HG03439 (cell line): ENCODE results near the gene USP17L17.
"Not testable (repeated sequence)": the region's sequence is repeated elsewhere in the genome, so short reads cannot be mapped to it uniquely, and the experiment has no call there.

ENCODE experiments used
- ATAC-seq: cut with Tn5 transposase; IDR thresholded peaks from one replicate; pipeline ENCODE4 v1.9.1; 2021; ENCODE audit warnings: mild to moderate bottlenecking, moderate library complexity; ENCODE audit not compliant: unreplicated experiment

USP17L17 gene, protein sequence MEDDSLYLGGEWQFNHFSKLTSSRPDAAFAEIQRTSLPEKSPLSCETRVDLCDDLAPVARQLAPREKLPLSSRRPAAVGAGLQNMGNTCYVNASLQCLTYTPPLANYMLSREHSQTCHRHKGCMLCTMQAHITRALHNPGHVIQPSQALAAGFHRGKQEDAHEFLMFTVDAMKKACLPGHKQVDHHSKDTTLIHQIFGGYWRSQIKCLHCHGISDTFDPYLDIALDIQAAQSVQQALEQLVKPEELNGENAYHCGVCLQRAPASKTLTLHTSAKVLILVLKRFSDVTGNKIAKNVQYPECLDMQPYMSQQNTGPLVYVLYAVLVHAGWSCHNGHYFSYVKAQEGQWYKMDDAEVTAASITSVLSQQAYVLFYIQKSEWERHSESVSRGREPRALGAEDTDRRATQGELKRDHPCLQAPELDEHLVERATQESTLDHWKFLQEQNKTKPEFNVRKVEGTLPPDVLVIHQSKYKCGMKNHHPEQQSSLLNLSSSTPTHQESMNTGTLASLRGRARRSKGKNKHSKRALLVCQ

GRCh38 chr4:9243579-9243978, at the start of gene USP17L17:
Gene USP17L17, plus strand, starts transcription at chr4:9243879. Its CDS starts 0 bp downstream, at chr4:9243879.
- ATAC-seq = not testable (repeated sequence)

DNA sequence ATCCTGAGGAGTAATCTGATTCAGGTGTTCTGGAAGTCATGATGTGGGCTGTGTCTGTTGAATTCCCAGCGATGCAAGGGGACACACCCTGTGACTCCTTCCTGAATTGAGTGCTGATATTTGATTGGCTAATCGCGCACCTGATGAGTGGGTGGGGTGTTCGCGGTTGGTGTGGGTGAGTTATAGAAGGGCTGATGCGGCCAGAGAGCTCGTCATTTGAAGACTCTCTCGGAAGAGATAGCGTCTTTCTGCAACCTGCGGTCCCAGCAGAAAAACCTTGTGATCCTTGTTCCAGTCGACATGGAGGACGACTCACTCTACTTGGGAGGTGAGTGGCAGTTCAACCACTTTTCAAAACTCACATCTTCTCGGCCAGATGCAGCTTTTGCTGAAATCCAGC, 33.3 kb upstream of the USP17L17 start, which contains the start of gene USP17L10:
Gene USP17L10 (plus strand): TSS at position 301 of the 400 bp plus-strand sequence. CDS start 0 bp downstream, at position 301.
- ATAC-seq = not testable (repeated sequence)

DNA sequence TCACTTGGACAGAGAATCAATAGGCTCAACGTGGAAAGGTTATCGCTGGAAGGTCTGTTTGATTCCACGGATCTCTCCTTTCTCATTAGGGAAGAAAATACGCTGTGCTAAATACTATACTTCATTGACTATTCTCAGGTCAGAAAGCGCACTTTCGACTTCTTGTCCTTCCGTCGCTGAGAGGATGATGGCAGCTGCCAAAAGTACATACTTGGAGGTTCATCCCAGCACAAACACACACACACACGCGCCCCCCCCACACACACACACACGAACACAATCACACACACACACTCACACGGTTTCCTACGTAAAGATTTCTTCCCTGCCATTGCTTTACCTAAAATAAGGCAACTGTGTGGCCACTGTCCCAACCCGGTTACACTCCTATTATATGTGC, 29.0 kb upstream of the USP17L17 start:
- not testable (repeated sequence) for ATAC-seq

GRCh38 chr4:9215105-9215504, 28.6 kb upstream of the USP17L17 start, which contains the start of gene USP17L11:
Gene USP17L11, plus strand, starts transcription at chr4:9215405. Its CDS starts 0 bp downstream, at chr4:9215405.
- not testable (repeated sequence) for ATAC-seq

DNA sequence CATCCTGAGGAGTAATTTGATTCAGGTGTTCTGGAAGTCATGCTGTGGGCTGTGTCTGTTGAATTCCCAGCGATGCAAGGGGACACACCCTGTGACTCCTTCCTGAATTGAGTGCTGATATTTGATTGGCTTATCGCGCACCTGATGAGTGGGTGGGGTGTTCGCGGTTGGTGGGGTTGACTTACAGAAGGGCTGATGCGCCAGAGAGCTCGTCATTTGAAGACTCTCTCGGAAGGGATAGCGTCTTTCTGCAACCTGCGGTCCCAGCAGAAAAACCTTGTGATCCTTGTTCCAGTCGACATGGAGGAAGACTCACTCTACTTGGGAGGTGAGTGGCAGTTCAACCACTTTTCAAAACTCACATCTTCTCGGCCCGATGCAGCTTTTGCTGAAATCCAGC, 23.8 kb upstream of the USP17L17 start, which contains the start of gene USP17L12:
Gene USP17L12 (plus strand): TSS at position 301 of the 400 bp plus-strand sequence. CDS start 0 bp downstream, at position 301.
- not testable (repeated sequence) for ATAC-seq

DNA sequence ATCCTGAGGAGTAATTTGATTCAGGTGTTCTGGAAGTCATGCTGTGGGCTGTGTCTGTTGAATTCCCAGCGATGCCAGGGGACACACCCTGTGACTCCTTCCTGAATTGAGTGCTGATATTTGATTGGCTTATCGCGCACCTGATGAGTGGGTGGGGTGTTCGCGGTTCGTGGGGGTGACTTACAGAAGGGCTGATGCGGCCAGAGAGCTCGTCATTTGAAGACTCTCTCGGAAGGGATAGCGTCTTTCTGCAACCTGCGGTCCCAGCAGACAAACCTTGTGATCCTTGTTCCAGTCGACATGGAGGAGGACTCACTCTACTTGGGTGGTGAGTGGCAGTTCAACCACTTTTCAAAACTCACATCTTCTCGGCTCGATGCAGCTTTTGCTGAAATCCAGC, 19.1 kb upstream of the USP17L17 start, which contains the start of gene USP17L13:
Gene USP17L13 (plus strand): TSS at position 301 of the 400 bp plus-strand sequence. CDS start 0 bp downstream, at position 301.
- ATAC-seq = not testable (repeated sequence)

- ATAC-seq = not testable (repeated sequence)
Measured at GRCh38 chr4:9230249-9230648, 13.4 kb upstream of the USP17L17 start.

- not testable (repeated sequence) for ATAC-seq
Measured at GRCh38 chr4:9234085-9234484, 9.6 kb upstream of the USP17L17 start, which contains the start of gene USP17L15. Gene USP17L15, plus strand, starts transcription at chr4:9234385. Its CDS starts 0 bp downstream, at chr4:9234385.

DNA sequence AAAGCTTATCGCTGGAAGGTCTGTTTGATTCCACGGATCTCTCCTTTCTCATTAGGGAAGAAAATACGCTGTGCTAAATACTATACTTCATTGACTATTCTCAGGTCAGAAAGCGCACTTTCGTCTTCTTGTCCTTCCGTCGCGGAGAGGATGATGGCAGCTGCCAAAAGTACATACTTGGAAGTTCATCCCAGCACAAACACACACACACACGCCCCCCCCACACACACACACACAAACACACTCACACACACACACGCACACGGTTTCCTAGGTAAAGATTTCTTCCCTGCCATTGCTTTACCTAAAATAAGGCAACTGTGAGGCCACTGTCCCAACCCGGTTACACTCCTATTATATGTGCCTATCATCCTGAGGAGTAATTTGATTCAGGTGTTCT, 5.2 kb upstream of the USP17L17 start:
- not testable (repeated sequence) for ATAC-seq

DNA sequence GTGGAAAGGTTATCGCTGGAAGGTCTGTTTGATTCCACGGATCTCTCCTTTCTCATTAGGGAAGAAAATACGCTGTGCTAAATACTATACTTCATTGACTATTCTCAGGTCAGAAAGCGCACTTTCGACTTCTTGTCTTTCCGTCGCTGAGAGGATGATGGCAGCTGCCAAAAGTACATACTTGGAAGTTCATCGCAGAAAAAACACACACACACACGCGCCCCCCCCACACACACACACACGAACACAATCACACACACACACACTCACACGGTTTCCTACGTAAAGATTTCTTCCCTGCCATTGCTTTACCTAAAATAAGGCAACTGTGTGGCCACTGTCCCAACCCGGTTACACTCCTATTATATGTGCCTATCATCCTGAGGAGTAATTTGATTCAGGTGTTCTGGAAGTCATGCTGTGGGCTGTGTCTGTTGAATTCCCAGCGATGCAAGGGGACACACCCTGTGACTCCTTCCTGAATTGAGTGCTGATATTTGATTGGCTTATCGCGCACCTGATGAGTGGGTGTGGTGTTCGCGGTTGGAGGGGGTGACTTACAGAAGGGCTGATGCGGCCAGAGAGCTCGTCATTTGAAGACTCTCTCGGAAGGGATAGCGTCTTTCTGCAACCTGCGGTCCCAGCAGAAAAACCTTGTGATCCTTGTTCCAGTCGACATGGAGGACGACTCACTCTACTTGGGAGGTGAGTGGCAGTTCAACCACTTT, 4.4 kb downstream of the USP17L17 start, which contains the start of gene USP17L18:
Gene USP17L18 (plus strand): TSS at position 678 of the 728 bp plus-strand sequence. CDS start 0 bp downstream, at position 678.
- ATAC-seq = not testable (repeated sequence)

DNA sequence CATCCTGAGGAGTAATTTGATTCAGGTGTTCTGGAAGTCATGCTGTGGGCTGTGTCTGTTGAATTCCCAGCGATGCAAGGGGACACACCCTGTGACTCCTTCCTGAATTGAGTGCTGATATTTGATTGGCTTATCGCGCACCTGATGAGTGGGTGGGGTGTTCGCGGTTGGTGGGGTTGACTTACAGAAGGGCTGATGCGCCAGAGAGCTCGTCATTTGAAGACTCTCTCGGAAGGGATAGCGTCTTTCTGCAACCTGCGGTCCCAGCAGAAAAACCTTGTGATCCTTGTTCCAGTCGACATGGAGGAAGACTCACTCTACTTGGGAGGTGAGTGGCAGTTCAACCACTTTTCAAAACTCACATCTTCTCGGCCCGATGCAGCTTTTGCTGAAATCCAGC, 9.4 kb downstream of the USP17L17 start, which contains the start of gene USP17L19:
Gene USP17L19 (plus strand): TSS at position 301 of the 400 bp plus-strand sequence. CDS start 0 bp downstream, at position 301.
- not testable (repeated sequence) for ATAC-seq

GRCh38 chr4:9257824-9258223, 14.1 kb downstream of the USP17L17 start, which contains the start of gene USP17L20:
Gene USP17L20, plus strand, starts transcription at chr4:9258124. Its CDS starts 0 bp downstream, at chr4:9258124.
- not testable (repeated sequence) for ATAC-seq

- ATAC-seq = not testable (repeated sequence)
Measured at GRCh38 chr4:9262572-9262971, 18.9 kb downstream of the USP17L17 start, which contains the start of gene USP17L21. Gene USP17L21, plus strand, starts transcription at chr4:9262872. Its CDS starts 0 bp downstream, at chr4:9262872.

DNA sequence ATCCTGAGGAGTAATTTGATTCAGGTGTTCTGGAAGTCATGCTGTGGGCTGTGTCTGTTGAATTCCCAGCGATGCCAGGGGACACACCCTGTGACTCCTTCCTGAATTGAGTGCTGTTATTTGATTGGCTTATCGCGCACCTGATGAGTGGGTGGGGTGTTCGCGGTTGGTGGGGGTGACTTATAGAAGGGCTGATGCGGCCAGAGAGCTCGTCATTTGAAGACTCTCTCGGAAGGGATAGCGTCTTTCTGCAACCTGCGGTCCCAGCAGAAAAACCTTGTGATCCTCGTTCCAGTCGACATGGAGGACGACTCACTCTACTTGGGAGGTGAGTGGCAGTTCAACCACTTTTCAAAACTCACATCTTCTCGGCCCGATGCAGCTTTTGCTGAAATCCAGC, 23.6 kb downstream of the USP17L17 start, which contains the start of gene USP17L22:
Gene USP17L22 (plus strand): TSS at position 301 of the 400 bp plus-strand sequence. CDS start 0 bp downstream, at position 301.
- ATAC-seq = not testable (repeated sequence)

GRCh38 chr4:9271719-9272118, 28.0 kb downstream of the USP17L17 start:
- not testable (repeated sequence) for ATAC-seq
